ENCODE data around the gene GTPBP8.

Gene GTPBP8

GRCh38 chr3:112973325-112974177 is 17.2 kb upstream of the GTPBP8 start:
- WGBS = 85% methylated on average over 4 of the region's 5 CpGs

GRCh38 chr3:112974178-112974517 is 16.6 kb upstream of the GTPBP8 start:
- Histone ChIP-seq H3K36me3 (ENCODE audit: insufficient read depth, low read length) (no peaks in the 10 kb centered on the region), H3K9ac (ENCODE audit: low read depth, low read length) (no peak overlapping the region), H3K4me1 (ENCODE audit: insufficient read depth, low read length) (no peaks in the 10 kb centered on the region), H3K27ac (ENCODE audit: low read depth, low read length) (no peak overlapping the region), H3K9me3 (ENCODE audit: insufficient read depth, low read depth, low read length) (no peaks in the 10 kb centered on the region), H3K4me3 (ENCODE audit: low read length) (no peak overlapping the region), H3K27me3 (ENCODE audit: insufficient read depth, low read length) (no peaks in the 10 kb centered on the region)
- 88% methylated on average over 2 of the region's 2 CpGs for WGBS

More at GRCh38 chr3:112973325-112974177, 17.2 kb upstream of the GTPBP8 start:
- Histone ChIP-seq H3K9me3 (ENCODE audit: insufficient read depth, low read depth, low read length) (no peaks in the 10 kb centered on the region), H3K27me3 (ENCODE audit: insufficient read depth, low read length) (no peaks in the 10 kb centered on the region), H3K36me3 (ENCODE audit: insufficient read depth, low read length) (no peaks in the 10 kb centered on the region), H3K27ac (ENCODE audit: low read depth, low read length) (no peak overlapping the region), H3K4me3 (ENCODE audit: low read length) (no peak overlapping the region), H3K4me1 (ENCODE audit: insufficient read depth, low read length) (no peaks in the 10 kb centered on the region), H3K9ac (ENCODE audit: low read depth, low read length) (no peak overlapping the region)

- H3K36me3 ChIP-seq (ENCODE audit: insufficient read depth, low read length) = no peaks in the 10 kb centered on the region
- no peaks in the 10 kb centered on the region for H3K4me1 ChIP-seq (ENCODE audit: insufficient read depth, low read length)
- H3K27me3 ChIP-seq (ENCODE audit: insufficient read depth, low read length) = no peaks in the 10 kb centered on the region
- WGBS = 92% methylated on average over 5 of the region's 5 CpGs
- H3K9me3 ChIP-seq (ENCODE audit: insufficient read depth, low read depth, low read length) = no peaks in the 10 kb centered on the region
- no peak within 1 kb of the TSS for H3K4me3 ChIP-seq (ENCODE audit: low read length)
- no peak within 1 kb of the TSS for H3K27ac ChIP-seq (ENCODE audit: low read depth, low read length)
- H3K9ac ChIP-seq (ENCODE audit: low read depth, low read length) = no peak within 1 kb of the TSS
These were observed 15.9 kb upstream of the GTPBP8 start, which contains the start of gene CD200R1 for GRCh38 chr3:112974894-112975293. TSS of gene CD200R1 (minus strand) at chr3:112975103. CDS start at chr3:112974857, 246 bp downstream.

- H3K27me3 ChIP-seq (ENCODE audit: insufficient read depth, low read length) = no peaks in the 10 kb centered on the region
- no peak overlapping the region for H3K4me3 ChIP-seq (ENCODE audit: low read length)
- H3K36me3 ChIP-seq (ENCODE audit: insufficient read depth, low read length) = no peaks in the 10 kb centered on the region
- no peak overlapping the region for H3K9ac ChIP-seq (ENCODE audit: low read depth, low read length)
- H3K4me1 ChIP-seq (ENCODE audit: insufficient read depth, low read length) = no peaks in the 10 kb centered on the region
- H3K27ac ChIP-seq (ENCODE audit: low read depth, low read length) = no peak overlapping the region
- H3K9me3 ChIP-seq (ENCODE audit: insufficient read depth, low read depth, low read length) = no peaks in the 10 kb centered on the region
These were observed 14.8 kb upstream of the GTPBP8 start for GRCh38 chr3:112976001-112976400.

GRCh38 chr3:112976953-112977352 is 13.8 kb upstream of the GTPBP8 start:
- Histone ChIP-seq H3K9me3 (ENCODE audit: insufficient read depth, low read depth, low read length) (no peaks in the 10 kb centered on the region), H3K4me1 (ENCODE audit: insufficient read depth, low read length) (no peaks in the 10 kb centered on the region), H3K36me3 (ENCODE audit: insufficient read depth, low read length) (no peaks in the 10 kb centered on the region), H3K27ac (ENCODE audit: low read depth, low read length) (no peak overlapping the region), H3K4me3 (ENCODE audit: low read length) (no peak overlapping the region), H3K9ac (ENCODE audit: low read depth, low read length) (no peak overlapping the region), H3K27me3 (ENCODE audit: insufficient read depth, low read length) (no peaks in the 10 kb centered on the region)
- 97% methylated on average over 2 of the region's 2 CpGs for WGBS

GRCh38 chr3:112979244-112979832 is 11.4 kb upstream of the GTPBP8 start:
- no peak overlapping the region for H3K27ac ChIP-seq (ENCODE audit: low read depth, low read length)
- WGBS = 93% methylated on average over 1 of the region's 1 CpG
- no peak overlapping the region for H3K4me3 ChIP-seq (ENCODE audit: low read length)
- H3K4me1 ChIP-seq (ENCODE audit: insufficient read depth, low read length) = no peaks in the 10 kb centered on the region
- no peak overlapping the region for H3K9ac ChIP-seq (ENCODE audit: low read depth, low read length)
- H3K36me3 ChIP-seq (ENCODE audit: insufficient read depth, low read length) = no peaks in the 10 kb centered on the region
- H3K9me3 ChIP-seq (ENCODE audit: insufficient read depth, low read depth, low read length) = no peaks in the 10 kb centered on the region
- H3K27me3 ChIP-seq (ENCODE audit: insufficient read depth, low read length) = no peaks in the 10 kb centered on the region

GRCh38 chr3:112980080-112980479 is 10.7 kb upstream of the GTPBP8 start:
- Histone ChIP-seq H3K36me3 (ENCODE audit: insufficient read depth, low read length) (no peaks in the 10 kb centered on the region), H3K9me3 (ENCODE audit: insufficient read depth, low read depth, low read length) (no peaks in the 10 kb centered on the region), H3K27ac (ENCODE audit: low read depth, low read length) (no peak overlapping the region), H3K9ac (ENCODE audit: low read depth, low read length) (no peak overlapping the region), H3K27me3 (ENCODE audit: insufficient read depth, low read length) (no peaks in the 10 kb centered on the region), H3K4me3 (ENCODE audit: low read length) (no peak overlapping the region), H3K4me1 (ENCODE audit: insufficient read depth, low read length) (no peaks in the 10 kb centered on the region)
- WGBS = 48% methylated on average over 1 of the region's 1 CpG

- Histone ChIP-seq H3K27ac (ENCODE audit: low read depth, low read length) (no peak overlapping the region), H3K9ac (ENCODE audit: low read depth, low read length) (no peak overlapping the region), H3K4me1 (ENCODE audit: insufficient read depth, low read length) (no peaks in the 10 kb centered on the region), H3K27me3 (ENCODE audit: insufficient read depth, low read length) (no peaks in the 10 kb centered on the region), H3K4me3 (ENCODE audit: low read length) (no peak overlapping the region), H3K36me3 (ENCODE audit: insufficient read depth, low read length) (no peaks in the 10 kb centered on the region), H3K9me3 (ENCODE audit: insufficient read depth, low read depth, low read length) (no peaks in the 10 kb centered on the region)
- WGBS = 79% methylated on average over 1 of the region's 1 CpG
These were observed 8.1 kb upstream of the GTPBP8 start for GRCh38 chr3:112982710-112983109.

- Histone ChIP-seq H3K4me3 (ENCODE audit: low read length) (no peak overlapping the region), H3K4me1 (ENCODE audit: insufficient read depth, low read length) (no peaks in the 10 kb centered on the region), H3K27ac (ENCODE audit: low read depth, low read length) (no peak overlapping the region), H3K9me3 (ENCODE audit: insufficient read depth, low read depth, low read length) (no peaks in the 10 kb centered on the region), H3K36me3 (ENCODE audit: insufficient read depth, low read length) (no peaks in the 10 kb centered on the region), H3K27me3 (ENCODE audit: insufficient read depth, low read length) (no peaks in the 10 kb centered on the region), H3K9ac (ENCODE audit: low read depth, low read length) (no peak overlapping the region)
- 94% methylated on average over 2 of the region's 2 CpGs for WGBS
These were observed 6.3 kb upstream of the GTPBP8 start for GRCh38 chr3:112984485-112984884.

- 91% methylated on average over 9 of the region's 9 CpGs for WGBS
- Histone ChIP-seq H3K4me3 (ENCODE audit: low read length) (no peak overlapping the region), H3K36me3 (ENCODE audit: insufficient read depth, low read length) (no peaks in the 10 kb centered on the region), H3K9ac (ENCODE audit: low read depth, low read length) (no peak overlapping the region), H3K27me3 (ENCODE audit: insufficient read depth, low read length) (no peaks in the 10 kb centered on the region), H3K4me1 (ENCODE audit: insufficient read depth, low read length) (peaks cover 15% of the 10 kb centered on the region), H3K27ac (ENCODE audit: low read depth, low read length) (no peak overlapping the region), H3K9me3 (ENCODE audit: insufficient read depth, low read depth, low read length) (no peaks in the 10 kb centered on the region)
These were observed 3.0 kb upstream of the GTPBP8 start for GRCh38 chr3:112987710-112988334.

GRCh38 chr3:112995800-112996199 is 5.0 kb downstream of the GTPBP8 start:
- Histone ChIP-seq H3K27ac (ENCODE audit: low read depth, low read length) (no peak overlapping the region), H3K27me3 (ENCODE audit: insufficient read depth, low read length) (no peaks in the 10 kb centered on the region)

More at GRCh38 chr3:112995800-112996199, 5.0 kb downstream of the GTPBP8 start:
- no peaks in the 10 kb centered on the region for H3K9me3 ChIP-seq (ENCODE audit: insufficient read depth, low read depth, low read length)
- H3K4me1 ChIP-seq (ENCODE audit: insufficient read depth, low read length) = peaks cover 8% of the 10 kb centered on the region; the same call in 1 of the 2 replicates
- peaks cover 60% of the 10 kb centered on the region for H3K36me3 ChIP-seq (ENCODE audit: insufficient read depth, low read length)
- no peak overlapping the region for H3K9ac ChIP-seq (ENCODE audit: low read depth, low read length)
- WGBS = 96% methylated on average over 4 of the region's 4 CpGs
- no peak overlapping the region for H3K4me3 ChIP-seq (ENCODE audit: low read length)

Data from HUES64 (cell line).